NCI-H2029 treated with DMSO at 0.1 percent for 48 hours (cell line): Measurements from ENCODE around the gene ACSM4.
"Not testable (repeated sequence)": the region's sequence is repeated elsewhere in the genome, so short reads cannot be mapped to it uniquely, and the experiment has no call there.

Experiments used
- DNase-seq: peaks from one replicate; lab custom pipeline; 2025; lab: John Stamatoyannopoulos, UW

ACSM4 gene

DNA sequence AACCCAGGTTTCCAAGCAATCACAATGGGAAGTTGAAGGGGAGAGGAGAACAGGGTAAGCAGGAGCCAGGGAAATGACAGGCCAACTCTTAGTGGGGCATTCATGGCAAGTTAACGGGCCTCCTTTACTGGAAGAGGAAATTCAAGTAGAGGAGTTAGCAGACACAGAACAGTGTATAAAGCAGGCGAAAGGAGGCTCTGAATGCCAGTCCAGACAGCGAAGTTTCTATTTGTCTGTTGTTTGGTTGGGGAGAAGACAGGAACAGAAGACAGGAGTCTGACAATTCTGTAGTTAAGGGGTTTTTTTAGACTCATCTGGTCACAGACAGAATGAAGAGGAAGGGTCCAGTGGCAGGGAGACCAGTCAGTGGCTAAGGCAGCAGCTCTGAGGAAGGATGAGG lies at the start of gene ACSM4:
Gene ACSM4, plus strand, starts transcription at position 301 of the 400 bp plus-strand sequence. CDS start 260 bp downstream, outside the sequence.
- DNase-seq: no peak

GRCh38 chr12:7259060-7259459 lies 44.8 kb upstream of the ACSM4 start:
- no peak for DNase-seq

DNA sequence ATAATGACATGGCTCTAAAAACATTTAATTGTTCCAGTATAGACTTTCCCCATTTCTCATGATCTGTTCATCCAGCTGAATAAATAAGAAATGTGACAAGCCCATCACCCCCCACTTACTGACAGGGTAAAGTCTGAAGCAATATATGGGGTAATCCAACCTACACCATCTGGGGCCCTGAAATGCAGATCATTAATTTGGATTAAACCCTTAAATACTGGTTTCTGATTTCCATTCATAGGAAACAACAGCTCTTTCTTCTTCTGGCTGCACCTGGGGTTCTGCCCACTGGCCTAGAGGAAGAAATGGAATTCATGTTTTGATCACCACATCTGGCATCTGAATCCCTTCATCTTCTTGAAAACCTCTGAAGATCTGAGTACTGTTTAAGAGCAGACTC lies 39.3 kb upstream of the ACSM4 start:
- DNase-seq: no peak

DNA sequence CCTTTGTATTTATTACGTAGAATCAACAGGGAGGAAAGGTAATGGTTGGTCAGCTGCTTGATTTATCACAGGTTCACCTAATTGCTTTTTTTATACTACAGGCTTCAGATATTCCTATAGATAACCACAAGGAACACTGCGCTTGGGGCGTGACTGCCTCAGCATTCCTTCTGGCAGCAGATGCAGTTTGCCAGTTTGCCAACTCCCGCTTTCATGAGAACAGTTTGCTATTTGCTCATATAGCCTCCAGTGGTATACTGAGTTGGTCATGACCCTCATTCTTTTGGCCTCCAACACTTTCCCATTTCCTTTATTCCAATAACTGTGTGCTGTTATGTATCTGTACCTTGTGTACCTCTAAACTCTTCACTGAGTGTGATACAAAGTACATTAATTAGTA lies 38.6 kb upstream of the ACSM4 start:
- no peak for DNase-seq

DNA sequence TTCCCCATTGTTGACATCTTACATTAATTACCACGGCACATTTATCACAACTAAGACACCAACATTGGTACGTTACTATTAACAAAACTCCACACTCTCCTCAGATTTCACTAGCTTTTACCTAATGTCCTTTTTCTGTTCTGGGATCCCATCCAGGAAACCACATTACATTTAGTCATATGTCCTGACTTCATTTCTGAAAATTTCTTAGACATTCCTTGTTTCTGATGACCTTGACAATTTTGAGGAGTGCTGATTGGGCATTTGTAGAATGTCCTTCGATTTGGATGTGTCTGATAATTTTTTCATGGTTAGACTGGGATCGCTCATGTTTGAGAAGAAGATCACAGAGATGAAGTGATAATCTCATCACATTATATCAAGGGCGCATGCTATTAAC lies 34.6 kb upstream of the ACSM4 start:
- DNase-seq: no peak

GRCh38 chr12:7271893-7272514 lies 31.9 kb upstream of the ACSM4 start:
- DNase-seq: no peak

DNA sequence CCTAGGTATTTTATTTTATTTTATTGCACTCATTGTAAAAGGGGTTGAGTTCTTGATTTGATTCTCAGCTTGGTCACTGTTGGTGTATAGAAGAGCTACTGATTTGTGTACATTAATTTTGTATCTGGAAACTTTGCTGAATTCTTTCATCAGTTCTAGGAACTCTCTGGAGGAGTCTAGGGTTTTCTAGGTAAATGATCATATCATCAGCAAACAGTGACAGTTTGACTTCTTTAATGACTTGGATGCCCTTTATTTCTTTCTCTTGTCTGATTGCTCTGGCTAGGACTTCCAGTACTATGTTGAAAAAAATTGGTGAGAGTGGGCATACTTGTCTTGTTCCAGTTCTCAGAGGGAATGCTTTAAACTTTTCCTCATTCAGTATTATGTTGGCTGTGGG lies 28.4 kb upstream of the ACSM4 start:
- DNase-seq: not testable (repeated sequence)

- DNase-seq: no peak
These were observed 21.0 kb upstream of the ACSM4 start for GRCh38 chr12:7282844-7283243.

DNA sequence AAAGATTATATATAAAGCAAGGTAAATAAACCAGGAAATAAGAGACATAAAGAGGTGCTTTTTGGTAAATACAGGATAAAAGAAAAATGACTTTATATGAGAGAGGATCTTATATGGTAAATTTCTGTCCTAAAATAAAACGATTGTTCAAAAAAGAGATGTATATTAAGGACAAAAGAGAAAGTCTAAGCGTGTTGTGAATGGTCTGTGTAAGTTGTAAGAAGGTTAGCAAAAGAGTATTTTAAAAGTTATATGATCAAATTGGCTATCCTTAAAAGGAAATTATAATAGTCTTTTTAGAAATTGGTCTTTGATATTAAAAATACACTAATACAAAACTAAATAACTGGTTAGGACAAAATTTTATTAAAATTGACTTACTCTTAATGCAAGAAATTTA lies 14.1 kb upstream of the ACSM4 start:
- DNase-seq: no peak

DNA sequence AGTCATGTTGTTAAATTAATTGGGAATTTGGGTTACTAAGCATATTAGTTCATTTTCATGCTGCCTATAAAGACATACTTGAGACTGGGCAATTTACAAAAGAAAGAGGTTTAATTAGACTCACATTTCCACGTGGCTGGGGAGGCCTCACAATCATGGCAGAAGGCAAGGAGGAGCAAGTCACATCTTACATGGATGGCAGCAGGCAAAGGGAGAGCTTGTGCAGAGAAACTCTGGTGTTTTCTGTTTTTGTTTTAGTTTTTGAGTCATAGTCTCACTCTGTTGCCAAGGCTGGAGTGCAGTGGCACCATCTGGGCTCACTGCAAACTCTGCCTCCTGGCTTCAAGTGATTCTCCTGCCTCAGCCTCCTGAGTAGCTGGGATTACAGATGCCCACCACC lies 13.3 kb upstream of the ACSM4 start:
- DNase-seq: not testable (repeated sequence)

- DNase-seq: no peak
These were observed 11.6 kb upstream of the ACSM4 start for GRCh38 chr12:7292300-7292699.

GRCh38 chr12:7293670-7294069 lies 10.2 kb upstream of the ACSM4 start:
- DNase-seq: no peak

DNA sequence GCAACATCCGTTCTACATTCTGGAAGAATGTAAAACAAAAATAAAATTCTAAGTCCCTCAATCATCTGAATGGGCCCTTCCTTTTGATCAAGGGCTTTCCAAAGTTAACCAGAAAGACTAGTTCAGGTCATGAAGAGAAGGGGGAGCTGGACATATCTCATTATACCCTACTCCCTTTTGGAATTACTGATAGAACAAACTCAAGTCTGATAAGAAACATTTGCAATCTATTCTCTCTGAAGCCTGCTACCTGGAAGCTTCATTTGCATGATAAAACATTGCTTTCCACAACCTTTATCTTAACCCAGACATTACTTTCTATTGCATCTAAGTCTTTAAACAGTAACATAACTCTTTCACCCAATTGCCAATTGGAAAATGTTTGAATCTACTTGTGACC lies 8.3 kb upstream of the ACSM4 start:
- DNase-seq: no peak

GRCh38 chr12:7297865-7298264 lies 6.0 kb upstream of the ACSM4 start:
- no peak for DNase-seq

- no peak for DNase-seq
These were observed 1.4 kb upstream of the ACSM4 start for GRCh38 chr12:7302266-7302986.

- no peak for DNase-seq
These were observed 642 bp upstream of the ACSM4 start for GRCh38 chr12:7303230-7303629.

- no peak for DNase-seq
These were observed 584 bp downstream of the ACSM4 start for GRCh38 chr12:7304456-7304855.

- no peak for DNase-seq
These were observed 6.2 kb downstream of the ACSM4 start for GRCh38 chr12:7310070-7310469.

DNA sequence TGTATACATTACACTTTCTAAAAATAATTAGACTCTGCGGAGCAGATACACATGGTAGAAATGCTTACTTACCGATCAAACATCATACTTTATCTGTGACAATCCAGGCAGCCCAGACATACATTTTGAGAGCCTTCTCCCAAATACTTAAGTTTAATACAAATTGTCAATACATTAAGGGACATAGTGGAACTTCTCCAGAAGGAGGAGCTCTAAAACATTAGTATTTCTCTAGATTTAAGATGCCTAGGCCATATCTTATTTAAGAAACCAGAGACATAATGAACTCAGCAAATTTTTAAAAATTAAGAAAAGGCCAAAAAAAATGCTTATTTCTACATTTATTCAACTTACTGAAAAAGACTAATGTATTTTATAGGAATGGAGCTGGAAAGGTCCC lies 16.1 kb downstream of the ACSM4 start:
- DNase-seq: no peak

GRCh38 chr12:7321624-7322023 lies 17.8 kb downstream of the ACSM4 start:
- DNase-seq: no peak

DNA sequence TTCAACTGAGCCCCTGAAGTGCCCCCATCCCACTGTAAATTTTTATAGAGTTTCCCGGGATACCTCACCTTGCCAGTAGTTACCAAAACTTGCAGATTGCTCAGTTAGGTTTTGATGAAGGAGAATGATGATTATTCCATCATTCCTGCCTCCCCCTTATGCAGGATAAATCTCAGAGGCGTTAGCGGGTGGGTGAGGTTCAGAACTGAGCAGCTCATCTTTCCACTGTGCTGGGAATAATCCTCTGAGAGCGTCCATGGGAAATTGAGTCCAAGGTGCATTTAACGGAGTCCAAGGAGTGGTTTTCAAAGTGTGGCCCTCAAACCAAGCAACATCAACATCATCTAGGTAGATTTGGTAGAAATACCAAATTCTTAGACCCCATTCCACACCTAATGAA lies 18.7 kb downstream of the ACSM4 start:
- no peak for DNase-seq

GRCh38 chr12:7324176-7324575 lies 20.3 kb downstream of the ACSM4 start:
- DNase-seq: no peak

DNA sequence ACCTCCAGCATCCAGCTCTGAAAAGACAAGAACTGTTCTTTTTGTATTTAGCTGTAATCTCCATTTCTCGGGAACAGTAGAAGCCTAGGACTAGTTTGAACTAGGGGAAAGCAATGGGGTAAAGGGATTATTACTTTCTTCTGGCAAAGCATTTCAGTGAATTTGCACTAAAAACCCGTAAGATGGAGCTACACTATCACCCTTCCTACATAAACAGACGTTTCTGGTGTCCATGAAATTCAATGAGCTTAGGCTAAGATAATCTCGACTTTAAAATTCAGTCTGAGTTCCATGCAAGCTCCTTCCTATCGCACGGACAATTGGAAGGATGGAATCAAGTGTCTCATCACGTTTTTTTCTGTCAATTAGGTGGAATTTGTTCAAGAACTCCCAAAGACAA lies 24.0 kb downstream of the ACSM4 start:
- no peak for DNase-seq

GRCh38 chr12:7337790-7338189 lies 33.9 kb downstream of the ACSM4 start:
- not testable (repeated sequence) for DNase-seq
